ENCODE measurements around the gene HIP1. TPM values are rescaled to one million over a fixed set of nuclear protein-coding genes. Genes with fewer than 3 reads are reported as not detected.

The HIP1 gene
- total RNA-seq, 1 donor from 2014 or later = 14.0 TPM

DNA sequence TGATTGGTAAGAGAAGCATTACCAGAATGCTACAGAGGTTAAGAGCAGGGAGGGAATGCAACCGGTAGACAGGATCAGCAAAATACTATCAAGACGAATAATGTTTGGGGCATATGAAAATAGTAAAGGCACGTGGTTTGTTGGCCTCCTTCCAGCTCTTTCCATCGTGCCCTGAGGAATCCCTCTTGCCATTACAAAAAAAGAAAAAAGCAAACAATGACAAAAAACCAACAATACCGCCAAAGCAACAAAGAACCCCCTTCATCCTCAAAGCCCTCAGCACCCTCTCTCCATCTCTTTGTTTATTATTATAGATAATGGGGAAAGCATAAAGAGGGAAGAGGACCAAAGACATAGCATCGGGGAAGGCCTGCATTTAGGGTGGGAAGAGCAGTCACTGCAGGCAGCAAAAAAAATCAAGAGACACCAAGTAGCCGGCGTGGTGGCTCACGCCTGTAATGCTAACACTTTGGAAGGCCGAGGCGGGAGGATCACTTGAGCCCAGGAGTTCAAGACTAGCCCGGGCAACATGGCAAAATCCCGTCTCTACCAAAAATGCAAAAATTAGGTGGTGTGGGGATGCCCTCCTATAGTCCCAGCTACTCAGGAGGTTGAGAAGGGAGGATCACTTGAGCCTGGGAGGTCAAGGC, 78.0 kb downstream of the HIP1 start:
- Mint-ChIP-seq H3K27ac (ENCODE audit: unreplicated experiment) (no peak overlapping the region), H3K4me1 (ENCODE audit: low read depth, unreplicated experiment) (no peaks in the 10 kb centered on the region), H3K27me3 (ENCODE audit: low read depth, unreplicated experiment) (peaks cover 2% of the 10 kb centered on the region), H3K4me3 (ENCODE audit: unreplicated experiment) (no peak overlapping the region), H3K36me3 (ENCODE audit: low read depth, unreplicated experiment) (no peaks in the 10 kb centered on the region), H3K9me3 (ENCODE audit: unreplicated experiment) (no peaks in the 10 kb centered on the region)
- no peak overlapping the region for H3K4me2 ChIP-seq (ENCODE audit: low read length)
- no peak overlapping the region for H3K9ac ChIP-seq (ENCODE audit: low read length)
- DNase-seq (ENCODE audit: low read depth) (no peak), FAIRE-seq (no peak)
- H3K27me3 ChIP-seq (ENCODE audit: insufficient read depth, low read length) = no peaks in the 10 kb centered on the region
- H3K4me3 ChIP-seq (ENCODE audit: insufficient read depth, low read depth, low read length) = no peak overlapping the region
- H3K36me3 ChIP-seq (ENCODE audit: insufficient read depth, low read length) = no peaks in the 10 kb centered on the region
- no peaks in the 10 kb centered on the region for H3K79me2 ChIP-seq (ENCODE audit: insufficient read depth, low read length)
- H4K20me1 ChIP-seq (ENCODE audit: insufficient read depth, low read length) = no peaks in the 10 kb centered on the region
- no peaks in the 10 kb centered on the region for H3K9me3 ChIP-seq (ENCODE audit: insufficient read depth, low read depth, low read length)
- no peak overlapping the region for H3K27ac ChIP-seq (ENCODE audit: low read depth, low read length)
- H2AFZ ChIP-seq (ENCODE audit: low read depth, low read length) = no peak overlapping the region
- no peaks in the 10 kb centered on the region for H3K4me1 ChIP-seq (ENCODE audit: insufficient read depth, low read length)
- TF ChIP-seq, protein P1, sequence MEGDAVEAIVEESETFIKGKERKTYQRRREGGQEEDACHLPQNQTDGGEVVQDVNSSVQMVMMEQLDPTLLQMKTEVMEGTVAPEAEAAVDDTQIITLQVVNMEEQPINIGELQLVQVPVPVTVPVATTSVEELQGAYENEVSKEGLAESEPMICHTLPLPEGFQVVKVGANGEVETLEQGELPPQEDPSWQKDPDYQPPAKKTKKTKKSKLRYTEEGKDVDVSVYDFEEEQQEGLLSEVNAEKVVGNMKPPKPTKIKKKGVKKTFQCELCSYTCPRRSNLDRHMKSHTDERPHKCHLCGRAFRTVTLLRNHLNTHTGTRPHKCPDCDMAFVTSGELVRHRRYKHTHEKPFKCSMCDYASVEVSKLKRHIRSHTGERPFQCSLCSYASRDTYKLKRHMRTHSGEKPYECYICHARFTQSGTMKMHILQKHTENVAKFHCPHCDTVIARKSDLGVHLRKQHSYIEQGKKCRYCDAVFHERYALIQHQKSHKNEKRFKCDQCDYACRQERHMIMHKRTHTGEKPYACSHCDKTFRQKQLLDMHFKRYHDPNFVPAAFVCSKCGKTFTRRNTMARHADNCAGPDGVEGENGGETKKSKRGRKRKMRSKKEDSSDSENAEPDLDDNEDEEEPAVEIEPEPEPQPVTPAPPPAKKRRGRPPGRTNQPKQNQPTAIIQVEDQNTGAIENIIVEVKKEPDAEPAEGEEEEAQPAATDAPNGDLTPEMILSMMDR (IDR thresholded peaks at IDR 0.05; ENCODE audit: insufficient read depth, low read depth, low read length) = no peak

DNA sequence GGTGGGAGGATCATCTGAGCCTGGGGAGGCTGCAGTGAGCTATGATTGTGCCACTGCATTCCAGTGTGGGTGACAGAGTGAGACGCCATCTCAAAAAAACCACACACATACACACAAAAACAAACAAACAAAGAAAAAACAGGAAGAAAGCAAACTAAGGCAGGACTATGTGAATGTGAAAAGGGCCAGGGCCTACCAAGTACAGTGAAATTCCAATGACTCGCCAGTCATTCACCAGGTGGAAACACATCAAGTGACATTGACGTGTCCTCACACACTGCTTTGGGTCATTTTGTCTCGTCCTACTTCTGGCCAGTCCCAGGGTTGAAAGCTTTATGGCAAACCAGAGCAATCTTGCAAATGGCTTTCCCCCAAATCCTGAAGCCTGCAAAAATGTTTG, 79.9 kb downstream of the HIP1 start:
- H3K4me3 Mint-ChIP-seq (ENCODE audit: unreplicated experiment) = no peak overlapping the region
- no peaks in the 10 kb centered on the region for H4K20me1 ChIP-seq (ENCODE audit: insufficient read depth, low read length)
- H3K4me3 ChIP-seq (ENCODE audit: insufficient read depth, low read depth, low read length) = no peak overlapping the region
- peaks cover 2% of the 10 kb centered on the region for H3K27me3 Mint-ChIP-seq (ENCODE audit: low read depth, unreplicated experiment)
- H3K27ac Mint-ChIP-seq (ENCODE audit: unreplicated experiment) = no peak overlapping the region
- no peaks in the 10 kb centered on the region for H3K4me1 Mint-ChIP-seq (ENCODE audit: low read depth, unreplicated experiment)
- H3K27ac ChIP-seq (ENCODE audit: low read depth, low read length) = no peak overlapping the region
- H3K4me1 ChIP-seq (ENCODE audit: insufficient read depth, low read length) = no peaks in the 10 kb centered on the region
- no peak for TF ChIP-seq EZH2 (IDR thresholded peaks at IDR 0.05; ENCODE audit: insufficient read depth, low read length)
- TF ChIP-seq, protein P1 (IDR thresholded peaks at IDR 0.05; ENCODE audit: insufficient read depth, low read depth, low read length) = no peak
- H2AFZ ChIP-seq (ENCODE audit: low read depth, low read length) = no peak overlapping the region
- no peak for DNase-seq (ENCODE audit: low read depth)
- no peak for FAIRE-seq
- no peaks in the 10 kb centered on the region for H3K9me3 Mint-ChIP-seq (ENCODE audit: unreplicated experiment)
- H3K4me2 ChIP-seq (ENCODE audit: low read length) = no peak overlapping the region
- no peaks in the 10 kb centered on the region for H3K36me3 Mint-ChIP-seq (ENCODE audit: low read depth, unreplicated experiment)
- no peaks in the 10 kb centered on the region for H3K36me3 ChIP-seq (ENCODE audit: insufficient read depth, low read length)
- H3K9ac ChIP-seq (ENCODE audit: low read length) = no peak overlapping the region
- H3K79me2 ChIP-seq (ENCODE audit: insufficient read depth, low read length) = no peaks in the 10 kb centered on the region
- H3K27me3 ChIP-seq (ENCODE audit: insufficient read depth, low read length) = no peaks in the 10 kb centered on the region
- H3K9me3 ChIP-seq (ENCODE audit: insufficient read depth, low read depth, low read length) = no peaks in the 10 kb centered on the region

DNA sequence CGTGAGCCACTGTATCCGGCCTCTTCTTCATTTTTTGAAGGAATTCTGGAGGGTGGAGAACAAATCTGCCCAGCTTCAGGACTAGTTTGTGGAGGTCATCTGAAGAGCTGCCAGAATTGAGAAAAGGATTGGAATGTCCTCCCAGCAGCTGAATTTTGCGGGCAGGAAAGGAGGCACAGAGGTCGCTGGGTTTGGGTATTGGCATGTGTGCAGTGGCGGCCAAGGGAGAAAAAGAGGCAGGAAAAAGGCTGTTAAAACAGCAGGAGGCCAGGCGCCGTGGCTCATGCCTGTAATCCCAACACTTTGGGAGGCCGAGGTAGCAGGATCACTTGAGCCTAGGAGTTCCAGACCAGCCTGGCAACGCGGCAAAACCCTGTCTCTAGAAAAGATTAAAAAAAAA, 80.4 kb downstream of the HIP1 start:
- H3K27me3 Mint-ChIP-seq (ENCODE audit: low read depth, unreplicated experiment) = peaks cover 2% of the 10 kb centered on the region
- H3K4me1 Mint-ChIP-seq (ENCODE audit: low read depth, unreplicated experiment) = no peaks in the 10 kb centered on the region
- DNase-seq (ENCODE audit: low read depth) (no peak), FAIRE-seq (no peak)
- no peaks in the 10 kb centered on the region for H3K4me1 ChIP-seq (ENCODE audit: insufficient read depth, low read length)
- H3K27ac Mint-ChIP-seq (ENCODE audit: unreplicated experiment) = no peak overlapping the region
- TF ChIP-seq EZH2 (IDR thresholded peaks at IDR 0.05; ENCODE audit: insufficient read depth, low read length) = no peak
- TF ChIP-seq, protein P1 (IDR thresholded peaks at IDR 0.05; ENCODE audit: insufficient read depth, low read depth, low read length) = no peak
- H3K27me3 ChIP-seq (ENCODE audit: insufficient read depth, low read length) = no peaks in the 10 kb centered on the region
- H3K9ac ChIP-seq (ENCODE audit: low read length) = no peak overlapping the region
- H3K4me3 Mint-ChIP-seq (ENCODE audit: unreplicated experiment) = no peak overlapping the region
- no peak overlapping the region for H2AFZ ChIP-seq (ENCODE audit: low read depth, low read length)
- H3K4me2 ChIP-seq (ENCODE audit: low read length) = peak overlapping the region; percentile 8
- no peaks in the 10 kb centered on the region for H3K9me3 ChIP-seq (ENCODE audit: insufficient read depth, low read depth, low read length)
- H3K36me3 Mint-ChIP-seq (ENCODE audit: low read depth, unreplicated experiment) = no peaks in the 10 kb centered on the region
- H3K9me3 Mint-ChIP-seq (ENCODE audit: unreplicated experiment) = no peaks in the 10 kb centered on the region
- no peak overlapping the region for H3K27ac ChIP-seq (ENCODE audit: low read depth, low read length)
- H4K20me1 ChIP-seq (ENCODE audit: insufficient read depth, low read length) = no peaks in the 10 kb centered on the region
- no peak overlapping the region for H3K4me3 ChIP-seq (ENCODE audit: insufficient read depth, low read depth, low read length)
- no peaks in the 10 kb centered on the region for H3K36me3 ChIP-seq (ENCODE audit: insufficient read depth, low read length)
- H3K79me2 ChIP-seq (ENCODE audit: insufficient read depth, low read length) = no peaks in the 10 kb centered on the region

All from astrocyte (in vitro differentiated cells and primary cell).